ENCODE data around the gene OR2D3.
"Not testable (repeated sequence)": the region's sequence is repeated elsewhere in the genome, so short reads cannot be mapped to it uniquely, and the experiment has no call there.

Gene OR2D3

DNA sequence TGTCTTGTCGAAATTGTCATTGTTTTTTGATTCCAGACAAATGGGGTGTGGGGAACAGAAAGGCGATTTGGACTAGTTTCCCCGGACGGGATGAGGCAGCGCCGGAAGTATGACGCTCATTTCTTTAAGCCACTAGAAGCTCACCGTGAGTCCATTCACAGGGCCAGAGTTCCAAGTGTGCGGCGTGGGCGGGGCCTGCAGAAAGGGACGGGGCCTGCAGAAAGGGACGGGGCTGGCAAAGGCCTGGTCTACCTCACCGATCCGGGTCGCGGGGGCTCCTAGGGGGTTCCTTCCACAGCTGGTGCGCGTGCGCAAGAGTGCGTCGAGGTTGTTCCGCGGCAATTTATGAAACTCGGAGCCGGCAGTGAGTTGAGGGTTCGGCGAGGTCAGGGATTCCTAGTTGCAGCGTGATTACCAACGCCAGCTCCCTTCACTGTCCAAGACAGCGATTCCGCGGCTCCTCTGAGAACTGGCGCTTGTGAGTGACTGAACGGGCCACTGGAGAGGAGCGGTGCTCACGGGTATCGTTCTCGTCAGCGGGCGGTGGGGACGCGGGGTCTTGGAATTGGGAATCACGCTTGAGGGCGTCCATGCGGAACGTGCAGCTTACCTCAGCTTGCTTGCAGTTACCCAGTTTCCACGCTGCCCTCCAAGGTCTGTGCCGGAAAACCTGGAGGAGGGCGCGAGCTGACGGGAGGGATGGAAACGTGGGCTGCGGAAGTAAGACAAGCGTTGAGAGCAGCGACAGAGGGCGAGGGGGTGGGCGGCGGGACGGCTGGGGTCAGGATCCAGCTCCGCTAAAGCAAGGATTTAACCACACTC lies 5.6 kb downstream of the OR2D3 start, which contains the start of gene ZNF215:
TSS of gene ZNF215 (plus strand) at position 219 of the 822 bp plus-strand sequence. CDS start 5,847 bp downstream, outside the sequence.
- H3K4me3 ChIP-seq (ENCODE audit: low read length): no peak within 1 kb of the TSS

GRCh38 chr11:6927030-6927617 lies 6.3 kb downstream of the OR2D3 start:
- no peak for DNase-seq (ENCODE audit: low read depth, low spot score)
- H3K4me3 ChIP-seq (ENCODE audit: low read length): no peak overlapping the region

More for the DNA sequence above, 5.6 kb downstream of the OR2D3 start, which contains the start of gene ZNF215:
- no peak for DNase-seq (ENCODE audit: low read depth, low spot score)

DNA sequence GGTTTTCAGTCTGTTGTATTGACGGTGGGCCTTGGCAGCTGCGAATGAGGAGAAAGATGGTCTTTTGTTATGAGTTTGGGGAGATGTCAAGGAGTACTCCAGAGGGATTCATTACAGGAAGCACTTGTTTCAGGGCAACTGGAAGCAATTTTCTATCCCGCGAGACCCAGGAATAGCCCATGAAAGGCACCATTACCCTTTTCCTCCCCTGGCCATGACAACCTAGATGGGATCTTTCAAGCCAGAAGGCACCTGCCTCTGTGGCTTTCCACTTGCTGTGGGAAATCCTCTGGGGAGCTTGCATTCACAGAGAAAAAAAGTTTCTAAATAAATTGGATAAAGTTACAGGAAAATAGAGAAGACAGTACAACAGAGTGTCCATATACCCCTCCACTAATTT lies 8.1 kb downstream of the OR2D3 start:
- no peak for DNase-seq (ENCODE audit: low read depth, low spot score)
- no peak overlapping the region for H3K4me3 ChIP-seq (ENCODE audit: low read length)

- no peak overlapping the region for H3K4me3 ChIP-seq (ENCODE audit: low read length)
- no peak for DNase-seq (ENCODE audit: low read depth, low spot score)
These were observed 10.4 kb downstream of the OR2D3 start for GRCh38 chr11:6931146-6931713.

DNA sequence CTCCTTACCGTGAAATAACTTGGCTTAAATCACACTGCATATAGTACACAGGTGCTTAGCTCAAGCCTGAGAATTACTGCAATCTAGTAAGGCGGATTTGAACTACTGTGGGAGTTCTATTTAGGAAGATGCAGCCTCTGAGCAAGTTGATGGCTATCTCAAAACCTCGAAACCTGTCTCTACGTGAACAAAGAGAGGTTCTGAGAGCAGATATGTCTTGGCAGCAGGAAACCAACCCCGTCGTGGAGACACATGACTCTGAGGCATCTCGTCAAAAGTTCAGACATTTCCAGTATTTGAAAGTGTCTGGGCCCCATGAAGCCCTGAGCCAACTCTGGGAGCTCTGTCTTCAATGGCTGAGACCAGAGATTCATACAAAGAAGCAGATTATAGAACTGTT lies 11.3 kb downstream of the OR2D3 start:
- H3K4me3 ChIP-seq (ENCODE audit: low read length): no peak overlapping the region
- peak; percentile 39 for DNase-seq (ENCODE audit: low read depth, low spot score)

DNA sequence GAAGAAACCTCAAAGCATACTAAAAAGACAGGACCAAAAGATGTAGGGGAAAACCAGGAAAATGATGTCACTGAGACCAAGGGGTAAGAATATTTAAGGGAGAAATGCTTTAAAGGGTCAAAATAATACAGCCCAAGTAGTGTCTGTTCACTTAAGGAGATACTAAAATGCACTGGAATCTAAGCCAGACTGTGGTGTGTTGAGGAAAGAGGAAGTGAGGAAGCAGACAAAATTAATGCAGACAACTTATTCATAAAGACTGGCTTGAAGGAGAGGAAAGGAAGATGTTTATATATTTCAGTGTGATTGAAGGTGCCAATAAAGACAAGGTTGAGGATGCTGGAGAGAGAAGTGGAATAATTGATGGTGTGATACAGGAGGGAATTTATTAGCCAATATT lies 21.2 kb downstream of the OR2D3 start:
- no peak overlapping the region for H3K4me3 ChIP-seq (ENCODE audit: low read length)
- no peak for DNase-seq (ENCODE audit: low read depth, low spot score)

- no peak for DNase-seq (ENCODE audit: low read depth, low spot score)
- no peak overlapping the region for H3K4me3 ChIP-seq (ENCODE audit: low read length)
These were observed 22.3 kb downstream of the OR2D3 start for GRCh38 chr11:6943131-6943530.

DNA sequence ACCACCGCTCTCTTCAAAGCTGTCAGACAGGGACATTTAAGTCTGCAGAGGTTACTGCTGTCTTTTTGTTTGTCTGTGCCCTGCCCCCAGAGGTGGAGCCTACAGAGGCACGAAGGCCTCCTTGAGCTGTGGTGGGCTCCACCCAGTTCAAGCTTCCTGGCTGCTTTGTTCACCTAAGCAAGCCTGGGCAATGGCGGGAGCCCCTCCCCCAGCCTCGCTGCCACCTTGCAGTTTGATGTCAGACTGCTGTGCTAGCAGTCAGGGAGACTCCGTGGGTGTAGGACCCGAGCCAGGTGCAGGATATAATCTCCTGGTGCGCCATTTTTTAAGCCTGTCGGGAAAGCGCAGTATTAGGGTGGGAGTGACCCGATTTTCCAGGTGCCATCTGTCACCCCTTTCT lies 33.4 kb downstream of the OR2D3 start:
- H3K4me3 ChIP-seq (ENCODE audit: low read length); DNase-seq (ENCODE audit: low read depth, low spot score): not testable (repeated sequence)

- DNase-seq (ENCODE audit: low read depth, low spot score): no peak
- no peak overlapping the region for H3K4me3 ChIP-seq (ENCODE audit: low read length)
These were observed 41.3 kb downstream of the OR2D3 start for GRCh38 chr11:6962141-6962540.

GRCh38 chr11:6962673-6963072 lies 41.9 kb downstream of the OR2D3 start:
- H3K4me3 ChIP-seq (ENCODE audit: low read length): no peak overlapping the region
- no peak for DNase-seq (ENCODE audit: low read depth, low spot score)

DNA sequence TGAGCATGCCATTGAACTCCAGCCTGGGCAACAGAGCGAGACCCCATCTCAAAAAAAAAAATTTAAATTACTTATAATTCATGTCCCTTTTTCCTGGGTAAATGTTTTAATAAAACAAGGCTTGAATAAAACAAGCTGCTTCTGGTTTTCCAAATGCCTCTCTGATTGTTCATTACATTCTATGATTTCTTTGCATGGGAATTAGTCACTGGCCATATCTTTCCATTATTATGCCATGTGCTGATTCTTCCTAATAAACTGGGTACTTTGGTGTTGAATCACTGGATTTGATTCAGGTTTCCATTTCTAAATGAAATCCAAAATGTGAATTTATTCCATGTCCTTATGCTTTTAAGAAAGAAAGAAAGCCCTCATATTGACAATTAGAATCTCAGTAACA lies 48.0 kb downstream of the OR2D3 start:
- DNase-seq (ENCODE audit: low read depth, low spot score): no peak
- H3K4me3 ChIP-seq (ENCODE audit: low read length): no peak overlapping the region

GRCh38 chr11:6969854-6970253 lies 49.1 kb downstream of the OR2D3 start:
- not testable (repeated sequence) for DNase-seq (ENCODE audit: low read depth, low spot score); H3K4me3 ChIP-seq (ENCODE audit: low read length)

Data from Jurkat, Clone E6-1 (cell line).